NCI-H2107 treated with DMSO at 0.1 percent for 48 hours (cell line): ENCODE results near the gene SMAD6.
"Not testable (repeated sequence)": the region's sequence is repeated elsewhere in the genome, so short reads cannot be mapped to it uniquely, and the experiment has no call there.

Experiments
- DNase-seq: peaks from one replicate; lab custom pipeline; 2025; ENCODE audit not compliant: unreplicated experiment; lab: John Stamatoyannopoulos, UW

The SMAD6 gene

GRCh38 chr15:66674756-66675155, 27.3 kb upstream of the SMAD6 start:
- no peak for DNase-seq

GRCh38 chr15:66675446-66675845, 26.6 kb upstream of the SMAD6 start:
- no peak for DNase-seq

- no peak for DNase-seq
These were observed 24.7 kb upstream of the SMAD6 start for GRCh38 chr15:66677336-66677735.

GRCh38 chr15:66679061-66679656, 22.9 kb upstream of the SMAD6 start:
- DNase-seq: no peak

- no peak for DNase-seq
These were observed 22.4 kb upstream of the SMAD6 start for GRCh38 chr15:66679657-66680108.

GRCh38 chr15:66680502-66680901, 21.5 kb upstream of the SMAD6 start:
- DNase-seq: no peak

GRCh38 chr15:66681395-66681794, 20.6 kb upstream of the SMAD6 start:
- DNase-seq: no peak

- no peak for DNase-seq
These were observed 19.8 kb upstream of the SMAD6 start for GRCh38 chr15:66682246-66682645.

GRCh38 chr15:66682865-66683264, 19.2 kb upstream of the SMAD6 start:
- no peak for DNase-seq

GRCh38 chr15:66684136-66684681, 17.8 kb upstream of the SMAD6 start:
- DNase-seq: no peak

- DNase-seq: no peak
These were observed 16.3 kb upstream of the SMAD6 start for GRCh38 chr15:66685638-66686150.

GRCh38 chr15:66690912-66691311, 11.1 kb upstream of the SMAD6 start:
- DNase-seq: not testable (repeated sequence)

- no peak for DNase-seq
These were observed 10.3 kb upstream of the SMAD6 start for GRCh38 chr15:66691727-66692126.

GRCh38 chr15:66692391-66692790, 9.6 kb upstream of the SMAD6 start:
- no peak for DNase-seq

- no peak for DNase-seq
These were observed 9.0 kb upstream of the SMAD6 start for GRCh38 chr15:66692808-66693596.

GRCh38 chr15:66696770-66697169, 5.3 kb upstream of the SMAD6 start:
- no peak for DNase-seq

GRCh38 chr15:66698318-66698961, 3.6 kb upstream of the SMAD6 start:
- DNase-seq: peak; percentile 27

GRCh38 chr15:66698971-66699370, 3.1 kb upstream of the SMAD6 start:
- no peak for DNase-seq

- DNase-seq: no peak
These were observed 1.6 kb upstream of the SMAD6 start for GRCh38 chr15:66700412-66700801.

- peak; percentile 6 for DNase-seq
These were observed 1.1 kb upstream of the SMAD6 start for GRCh38 chr15:66700802-66701421.

- no peak for DNase-seq
These were observed 508 bp upstream of the SMAD6 start for GRCh38 chr15:66701422-66702034.
